Stimulated activated CD4-positive, alpha-beta T cell treated with anti-CD3 and anti-CD28 coated beads, Interleukin-12 subunit alpha, Interleukin-12 subunit beta, amount 100 ng/mL, for 4 hours (primary cell): ENCODE results near the gene LYPD4.

Experiments used
- DNase-seq: peaks from one replicate; pipeline ENCODE4 v3.0.0-alpha.2; 2020

Gene LYPD4

GRCh38 chr19:41849067-41849466, 4.6 kb upstream of the LYPD4 start:
- DNase-seq: no peak

DNA sequence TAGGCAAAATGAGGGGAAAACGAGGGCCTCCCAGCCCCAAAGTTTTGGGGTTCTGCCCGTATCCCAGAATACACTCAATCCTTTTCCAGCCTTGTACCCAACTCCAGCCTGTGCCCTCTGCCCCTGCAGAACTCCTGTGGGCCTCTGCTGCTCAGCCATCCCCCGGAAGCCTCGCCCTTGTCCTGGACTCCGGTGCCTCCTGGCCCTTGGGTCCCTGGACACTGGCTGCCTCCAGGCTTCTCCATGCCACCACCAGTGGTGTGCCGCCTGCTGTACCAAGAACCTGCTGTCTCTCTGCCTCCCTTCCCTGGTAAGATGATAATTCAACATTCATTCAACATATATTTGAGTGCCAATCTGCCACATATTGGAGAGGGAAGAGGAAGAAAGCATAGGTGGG, 4.2 kb upstream of the LYPD4 start:
- no peak for DNase-seq

- no peak for DNase-seq
Measured at GRCh38 chr19:41847351-41848105, 3.0 kb upstream of the LYPD4 start.

DNA sequence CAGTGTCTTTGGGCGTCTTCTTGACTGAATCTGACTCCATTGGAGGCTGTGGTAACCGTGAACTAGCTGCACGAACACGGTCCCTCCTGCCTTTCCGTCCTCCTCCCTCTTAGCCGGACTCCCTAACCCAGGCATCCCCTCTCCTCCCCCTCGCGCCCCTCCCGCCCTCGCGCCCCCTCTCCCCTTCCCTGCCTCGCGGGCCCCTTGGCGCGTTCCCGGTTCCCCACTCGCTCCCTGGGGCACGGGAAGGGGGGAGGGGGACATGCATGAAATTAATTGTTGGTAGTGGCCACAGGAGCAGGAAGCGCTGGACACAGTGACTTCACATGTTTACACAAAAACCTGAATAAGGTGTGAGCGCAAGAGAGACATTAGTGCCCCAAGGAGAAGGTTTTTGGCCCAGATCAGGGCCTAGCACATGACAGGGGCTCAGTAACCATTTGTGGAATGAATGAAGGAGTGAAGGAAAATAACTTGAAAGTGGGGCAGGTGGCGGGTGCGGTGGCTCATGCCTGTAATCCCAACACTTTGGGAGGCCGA, 638 bp upstream of the LYPD4 start:
- DNase-seq: no peak

DNA sequence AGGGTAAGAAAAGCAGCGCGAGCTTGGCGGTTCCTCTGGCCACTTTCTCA, 343 bp upstream of the LYPD4 start, which contains the start of gene DMRTC2:
TSS of gene DMRTC2 (plus strand) at position 42 of the 50 bp plus-strand sequence. CDS start 2,387 bp downstream, outside the sequence.
- DNase-seq: no peak

DNA sequence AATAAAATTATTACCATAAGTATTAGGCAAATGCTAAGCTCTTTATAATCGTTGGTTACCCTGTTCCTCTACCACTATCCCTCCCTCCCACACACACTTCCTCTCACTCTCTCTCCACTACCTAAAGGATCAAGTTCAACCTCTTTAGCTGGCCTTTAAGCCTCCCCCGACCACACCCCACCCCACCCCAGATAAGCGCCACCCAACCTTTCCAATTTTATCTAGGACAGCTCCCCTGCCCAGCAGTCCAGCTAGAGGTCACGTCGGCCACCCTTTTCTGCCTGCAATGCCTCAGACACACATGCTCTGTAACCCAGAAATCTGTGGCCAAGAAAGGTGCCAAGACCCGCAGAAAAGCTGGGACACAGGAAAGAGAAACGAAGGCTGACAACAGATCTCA, 1.1 kb downstream of the LYPD4 start:
- DNase-seq: no peak

GRCh38 chr19:41839211-41839610, 5.3 kb downstream of the LYPD4 start:
- DNase-seq: no peak

GRCh38 chr19:41837981-41838708, 6.3 kb downstream of the LYPD4 start:
- DNase-seq: no peak

DNA sequence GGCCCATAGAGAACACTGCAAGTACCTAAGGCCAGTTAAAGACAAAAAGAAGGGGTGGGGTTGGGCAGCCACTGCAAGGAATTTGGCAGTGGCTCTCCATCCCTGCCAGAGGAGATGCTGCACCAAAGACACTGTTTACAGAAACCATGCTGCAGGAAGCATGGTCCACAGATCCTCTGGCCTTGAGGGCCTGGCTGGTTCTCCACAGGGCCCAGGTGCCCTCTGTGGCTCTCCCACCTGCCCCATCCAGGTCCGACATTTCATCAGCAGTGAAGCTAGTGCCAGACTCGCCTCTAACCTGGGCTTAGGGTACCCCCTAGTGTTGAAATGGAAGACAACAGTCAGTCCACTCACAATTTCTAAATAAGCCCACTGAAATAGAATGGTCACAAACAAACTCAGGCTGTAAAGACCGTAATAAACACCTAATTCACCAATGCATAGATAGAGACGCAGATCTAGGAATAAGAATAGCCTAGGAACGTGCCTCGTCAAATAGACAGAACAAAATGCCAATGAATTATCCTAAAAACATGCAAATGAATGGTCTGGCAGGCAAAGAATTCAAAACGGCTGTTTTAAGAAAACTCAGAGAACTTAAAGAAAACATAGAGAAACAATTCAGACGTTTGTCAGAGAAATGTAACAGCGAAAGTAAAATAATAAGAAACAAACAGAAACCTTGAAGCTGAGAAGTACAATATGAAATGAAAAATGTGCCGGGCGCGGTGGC, 23.3 kb downstream of the LYPD4 start:
- DNase-seq: no peak

- DNase-seq: no peak
Measured at GRCh38 chr19:41816761-41817160, 27.7 kb downstream of the LYPD4 start.

DNA sequence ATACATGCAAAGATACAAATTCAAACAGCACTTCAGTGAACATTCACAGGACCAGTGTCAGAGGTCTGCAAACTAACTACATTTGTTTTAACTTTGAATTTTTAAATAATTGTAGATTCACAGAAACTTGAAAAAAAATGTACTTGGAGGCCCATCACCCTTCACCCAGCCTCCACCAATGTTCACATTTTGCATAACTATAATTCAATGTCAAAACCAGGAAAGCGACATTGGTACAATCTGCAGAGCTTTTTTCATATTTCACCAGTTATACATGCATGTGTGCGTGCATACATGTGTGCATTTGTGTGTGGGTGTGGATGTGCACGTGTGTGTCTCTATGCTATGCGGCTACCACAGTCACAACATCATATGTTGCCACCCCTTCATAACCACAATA, 29.2 kb downstream of the LYPD4 start:
- DNase-seq: no peak

DNA sequence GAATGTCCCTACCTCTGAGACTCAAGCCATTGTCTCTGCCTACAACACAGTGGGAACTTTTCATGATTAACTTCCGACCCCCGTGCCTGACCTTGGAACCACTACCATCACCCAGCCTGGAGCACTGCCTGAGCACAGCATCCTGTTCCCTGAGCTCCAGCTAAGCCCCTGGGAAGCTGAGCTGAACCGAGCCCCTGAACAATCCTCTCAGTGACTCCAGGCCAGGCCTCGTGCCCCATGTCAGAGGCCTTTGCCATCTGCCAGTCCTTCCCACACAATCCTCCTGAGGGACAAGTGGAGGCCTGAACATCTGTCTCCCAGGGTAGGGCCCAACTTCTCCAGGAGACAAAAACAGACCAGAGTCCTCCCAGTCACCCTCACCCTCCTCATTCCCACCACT, 30.6 kb downstream of the LYPD4 start:
- no peak for DNase-seq

DNA sequence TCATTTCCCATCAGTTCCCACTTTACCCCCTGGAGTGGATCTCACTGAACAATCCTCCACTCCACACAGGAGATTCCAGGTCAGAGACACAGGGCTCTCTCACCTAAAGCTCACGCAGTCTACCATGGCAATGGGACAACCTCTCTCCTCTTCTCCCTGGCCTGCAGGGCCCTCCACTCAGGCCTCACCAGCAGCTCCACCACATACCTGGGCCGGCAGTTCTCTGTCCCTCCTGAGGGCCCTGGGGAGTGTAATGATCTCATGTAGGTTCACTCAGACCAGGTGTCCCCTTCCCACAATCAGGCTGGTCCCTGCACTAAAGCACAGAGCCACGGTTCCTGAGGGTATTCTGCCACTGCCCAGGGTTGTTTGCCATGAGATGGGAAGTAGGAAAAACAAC, 32.5 kb downstream of the LYPD4 start:
- DNase-seq: no peak

DNA sequence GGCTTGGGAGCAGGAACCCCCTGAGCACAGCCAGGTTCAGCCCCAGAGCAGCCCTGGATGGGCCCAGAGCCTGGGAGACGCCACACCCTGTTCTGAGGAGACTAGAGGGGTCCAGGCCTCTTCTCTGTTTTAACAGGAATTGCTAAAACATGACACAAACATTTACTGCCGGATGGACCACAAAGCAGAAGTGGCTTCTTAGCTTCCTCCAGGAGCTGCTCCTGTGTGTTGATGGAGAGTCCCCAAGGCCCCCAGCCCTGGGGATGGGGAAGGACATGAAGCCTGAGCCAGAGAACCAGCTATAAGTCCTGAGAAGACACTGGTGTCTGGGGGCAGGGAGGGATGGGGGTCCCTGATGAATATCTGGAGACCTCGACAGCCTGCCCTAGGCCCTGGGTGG, 33.4 kb downstream of the LYPD4 start:
- DNase-seq: no peak

DNA sequence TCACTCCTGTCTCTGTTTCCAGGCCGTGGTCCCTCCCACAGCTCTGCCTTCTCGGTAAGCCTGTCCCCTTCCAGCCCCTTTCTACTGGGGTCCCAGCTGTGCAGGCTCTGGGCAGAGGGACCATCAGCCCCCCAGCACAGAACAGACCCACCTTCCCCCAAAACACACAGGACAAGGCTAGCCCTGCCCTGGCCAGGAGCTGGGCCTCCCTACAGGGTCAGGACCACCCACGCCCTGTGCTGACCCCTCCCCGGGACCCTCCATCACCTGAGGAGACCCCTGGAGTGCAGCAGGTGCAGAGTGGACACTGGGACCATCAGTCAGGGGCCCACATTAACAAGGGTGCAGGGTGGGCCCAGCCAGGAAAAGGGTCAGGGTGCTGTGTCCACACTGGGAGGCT, 34.2 kb downstream of the LYPD4 start:
- DNase-seq: no peak

- DNase-seq: no peak
Measured at GRCh38 chr19:41808663-41809566, 35.6 kb downstream of the LYPD4 start.

DNA sequence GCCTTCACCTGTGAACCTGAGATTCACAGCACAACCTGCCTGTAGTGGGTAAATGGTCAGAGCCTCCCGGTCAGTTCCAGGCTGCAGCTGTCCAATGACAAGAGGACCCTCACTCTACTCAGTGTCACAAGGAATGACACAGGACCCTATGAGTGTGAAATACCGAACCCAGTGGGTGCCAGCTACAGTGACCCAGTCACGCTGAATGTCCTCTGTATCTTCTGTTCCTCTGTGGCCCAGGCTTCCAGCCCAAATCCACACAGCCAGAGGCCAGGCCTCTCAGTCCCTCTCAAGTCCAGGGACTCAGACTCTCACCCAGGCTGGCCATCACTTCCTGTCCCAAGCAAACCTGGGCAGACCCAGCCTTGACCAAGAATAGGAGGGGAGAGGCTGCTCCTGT, 37.3 kb downstream of the LYPD4 start:
- DNase-seq: no peak

DNA sequence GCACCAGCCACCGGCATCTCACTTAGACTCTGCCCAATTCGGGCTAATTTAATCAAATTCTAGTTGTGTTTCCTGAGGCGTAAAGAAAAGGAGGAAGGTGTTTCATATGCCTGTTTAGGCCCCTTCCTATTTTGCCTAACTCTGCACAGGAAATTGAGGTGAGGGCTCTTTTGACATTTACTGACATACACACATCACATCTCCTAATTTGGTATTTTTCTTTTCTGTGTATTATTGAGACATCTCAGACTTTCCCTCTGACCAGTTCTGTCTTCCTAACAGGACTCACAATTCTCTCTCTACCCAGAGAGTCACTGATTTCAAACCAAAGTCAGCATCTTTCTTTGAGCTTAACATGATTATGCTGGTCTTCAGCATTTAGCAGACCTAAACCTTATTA, 40.1 kb downstream of the LYPD4 start:
- no peak for DNase-seq

GRCh38 chr19:41802770-41803169, 41.7 kb downstream of the LYPD4 start:
- DNase-seq: no peak

- DNase-seq: no peak
Measured at GRCh38 chr19:41801792-41802211, 42.7 kb downstream of the LYPD4 start.

GRCh38 chr19:41801031-41801430, 43.5 kb downstream of the LYPD4 start:
- DNase-seq: no peak

DNA sequence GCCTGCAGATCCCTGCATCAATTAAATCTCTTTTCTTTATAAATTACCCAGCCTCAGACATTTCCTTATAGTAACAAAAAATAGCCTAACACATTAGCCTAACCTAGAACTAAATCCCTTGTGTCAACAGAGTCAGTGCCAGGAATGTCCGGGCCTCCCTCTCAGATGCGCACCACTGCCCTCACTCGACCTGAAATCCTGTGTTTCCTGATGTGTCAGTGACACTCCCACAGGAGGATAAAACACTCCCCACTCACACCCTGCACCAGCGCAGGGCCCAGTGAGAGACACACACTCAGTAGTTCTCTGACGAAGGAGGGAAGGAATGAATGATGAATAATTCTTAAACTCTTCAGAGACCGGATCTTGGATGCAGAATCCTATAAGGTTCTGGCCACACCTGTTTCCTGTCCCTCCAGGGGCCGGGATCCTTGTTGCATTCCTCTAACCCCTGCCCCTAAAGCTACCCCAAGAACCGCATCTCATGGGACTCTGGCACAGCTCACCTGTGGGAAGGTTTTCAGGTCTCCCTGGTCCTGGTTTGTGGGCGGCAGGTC, 45.0 kb downstream of the LYPD4 start:
- DNase-seq: no peak

DNA sequence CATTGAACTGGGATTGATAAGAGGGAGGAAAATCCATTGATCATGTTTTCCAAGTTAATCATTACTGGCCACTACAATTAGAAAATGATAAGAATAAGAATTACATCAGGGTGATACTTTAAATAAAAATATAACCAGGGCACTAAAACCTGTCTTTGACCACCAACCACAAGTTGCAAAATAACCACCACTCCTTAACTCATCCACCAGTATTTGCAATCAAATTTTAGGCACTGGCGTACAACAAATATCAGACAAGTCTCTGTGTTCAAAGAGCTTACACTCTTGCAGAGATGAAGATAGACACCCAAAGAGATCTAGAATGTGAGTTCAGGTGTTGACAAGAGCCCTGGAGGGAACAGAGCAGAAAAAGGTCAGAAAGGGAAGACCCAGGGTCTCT, 47.6 kb downstream of the LYPD4 start:
- no peak for DNase-seq
